K562 (cell line): ENCODE results near the gene KCTD17. TPM values are rescaled to one million over a fixed set of nuclear protein-coding genes. Genes with fewer than 3 reads are reported as not detected.
A peak's percentile ranks its signal among the peaks of the same experiment; 100 is the strongest.

Experiments used
- ATAC-seq: fragments of 200-7000 bp; cut with Tn5 transposase; 3 replicates; pipeline ENCODE4 v1.9.1; 2020; ENCODE audit warnings: moderate library complexity
- BruUV-seq: library from RNA; stranded (reverse); fragments of 400-500 nt; replicated peaks from 2 replicates; lab custom pipeline; 2021; lab: Mats Ljungman, UMichigan
- CTCF ChIA-PET: fragments of 300-600 bp; formaldehyde crosslinking; extraction: SDS; loops from one replicate; lab custom pipeline; 2021; ENCODE audit warnings: low intra/inter-chr PET ratio; lab: Yijun Ruan, JAX
- POLR2A ChIA-PET: fragments of 300-600, 350-650 bp; sonication (Branson Sonifier 250); formaldehyde crosslinking; extraction: SDS; loops from one replicate; lab custom pipeline; 2021; ENCODE audit warnings: antibody characterized with exemption, inconsistent platforms; lab: Yijun Ruan, JAX
- DNase-seq, 4 experiments: peaks; one replicate each; pipeline versions ENCODE4 v3.0.0 to v3.0.0-alpha.2; 2011 to 2018; ENCODE audit warnings: low spot score in 3 of 4, mixed read lengths in 3 of 4; ENCODE audit errors: extremely low read depth in 1 of 4
- FAIRE-seq: peaks from 2 replicates; lab custom pipeline; 2011; peaks lifted over from hg19 to GRCh38; lab: Jason Lieb, UNC
- H2AFZ ChIP-seq: 2 replicates; pipeline ENCODE4 v1.6.0; 2011; ENCODE audit warnings: low read depth, low read length, control low read depth, inconsistent platforms
- H3K27ac ChIP-seq: fragments of 200-600 bp; 3 replicates; pipeline ENCODE4 v1.8.0; 2011; ENCODE audit warnings: low read depth, mild to moderate bottlenecking, control low read depth, inconsistent platforms, low read length, moderate library complexity, mixed read lengths; ENCODE audit errors: extremely low read depth
- H3K27me3 ChIP-seq, 2 experiments: fragments of 300-600 bp in 1 of 2; 2 replicates in 1 of 2; 3 replicates in 1 of 2; pipeline versions ENCODE4 v1.6.0 to v1.8.0; 2011; ENCODE audit warnings: inconsistent platforms in 2 of 2, low read length in 2 of 2, mild to moderate bottlenecking in 1 of 2, mixed read lengths in 1 of 2, moderate library complexity in 1 of 2; ENCODE audit not compliant: control insufficient read depth in 2 of 2, insufficient read depth in 2 of 2
- H3K36me3 ChIP-seq: fragments of 300-600 bp; 3 replicates; pipeline ENCODE4 v1.8.0; 2011; ENCODE audit warnings: mild to moderate bottlenecking, low read length, inconsistent platforms; ENCODE audit not compliant: control insufficient read depth, insufficient read depth
- H3K4me1 ChIP-seq, 2 experiments: fragments of 200-600 bp in 1 of 2; replicated peaks in 1 of 2; 2 replicates in 1 of 2; 3 replicates in 1 of 2; pipeline versions ENCODE4 v1.5.1 to v1.8.0; 2011; ENCODE audit warnings: inconsistent platforms in 2 of 2, low read length in 2 of 2, mild to moderate bottlenecking in 1 of 2, mixed read lengths in 1 of 2, moderate library complexity in 1 of 2; ENCODE audit not compliant: control insufficient read depth in 2 of 2, insufficient read depth in 2 of 2
- H3K4me2 ChIP-seq: 2 replicates; pipeline ENCODE4 v1.6.1; 2011; ENCODE audit warnings: low read length, control low read depth, inconsistent platforms, mixed read lengths; ENCODE audit not compliant: insufficient read depth
- H3K4me3 ChIP-seq: fragments of 200-600 bp; sonication (generic), shearing (Covaris generic); 2 replicates; pipeline ENCODE4 v1.5.1; 2016; ENCODE audit warnings: control low read depth, inconsistent platforms
- H3K79me2 ChIP-seq: fragments of 200-600 bp; 3 replicates; pipeline ENCODE4 v1.8.0; 2011; ENCODE audit warnings: low read length, inconsistent platforms; ENCODE audit not compliant: control insufficient read depth, insufficient read depth
- H3K9ac ChIP-seq, 2 experiments: 2 replicates each; pipeline versions ENCODE4 v1.6.0 to v1.6.1; 2011; ENCODE audit warnings: low read depth in 2 of 2, low read length in 2 of 2, control low read depth in 1 of 2, inconsistent platforms in 1 of 2, mild to moderate bottlenecking in 1 of 2, mixed read lengths in 1 of 2; ENCODE audit not compliant: insufficient read depth in 1 of 2
- H3K9me1 ChIP-seq: one replicate; pipeline ENCODE4 v1.6.0; 2011; ENCODE audit warnings: inconsistent platforms, mild to moderate bottlenecking, low read length, moderate library complexity; ENCODE audit not compliant: control insufficient read depth, insufficient read depth
- H3K9me3 ChIP-seq: replicated peaks from 2 replicates; pipeline ENCODE4 v1.5.1; 2011; ENCODE audit warnings: low read depth, low read length, inconsistent platforms; ENCODE audit not compliant: control insufficient read depth, insufficient read depth
- H4K20me1 ChIP-seq: replicated peaks from 2 replicates; pipeline ENCODE4 v1.6.1; 2011; ENCODE audit warnings: low read length, inconsistent platforms, mixed read lengths; ENCODE audit not compliant: control insufficient read depth, insufficient read depth
- ATF3 ChIP-seq, 2 experiments: fragments of 450-650 bp in 1 of 2; sonication (generic) in 1 of 2; formaldehyde crosslinking in 1 of 2; IDR thresholded peaks in 1 of 2; conservative IDR thresholded peaks in 1 of 2; 2 replicates each; pipeline versions ENCODE4 v1.6.1 to v1.8.1; 2016 to 2023; ENCODE audit warnings: mild to moderate bottlenecking in 2 of 2, moderate library complexity in 2 of 2, inconsistent platforms in 1 of 2, missing genetic modification reagents in 1 of 2
- ATF7 ChIP-seq: fragments of 450-650 bp; IDR thresholded peaks from 2 replicates; pipeline ENCODE4 v1.7.1; 2014; ENCODE audit warnings: mild to moderate bottlenecking, moderate library complexity
- JUN ChIP-seq, 2 experiments: sonication (generic) in 1 of 2; formaldehyde crosslinking in 1 of 2; IDR thresholded peaks; 2 replicates each; pipeline versions ENCODE4 v1.6.1 to v1.8.0; 2012 to 2022; ENCODE audit warnings: borderline replicate concordance in 2 of 2, mild to moderate bottlenecking in 2 of 2, improper control_type of control experiment in 1 of 2, low read depth in 1 of 2, low read length in 1 of 2, missing genetic modification reagents in 1 of 2
- MAFK ChIP-seq: IDR thresholded peaks from 2 replicates; pipeline ENCODE4 v1.6.1; 2011; ENCODE audit warnings: low read length, improper control_type of control experiment
- ZNF24 ChIP-seq: fragments of 450-650 bp; IDR thresholded peaks from 2 replicates; pipeline ENCODE4 v1.6.1; 2016
- WGBS: fragments of 100-300 bp; shearing (Covaris generic); methylation state at CpG from one replicate; pipeline ENCODE4 v1.1.6; 2016; ENCODE audit warnings: low coverage, mixed read lengths; ENCODE audit not compliant: insufficient coverage; ENCODE audit errors: missing lambda C conversion rate; 5-methylcytosine and 5-hydroxymethylcytosine counted together
- in situ Hi-C: fragments of 300-500 bp; cut with MboI; formaldehyde crosslinking; loops from 4 replicates; pipeline ENCODE4 v1.15.0; 2018; ENCODE audit warnings: inconsistent platforms, mixed read lengths
- intact Hi-C: fragments of 100-400 bp; cut with micrococcal nuclease; formaldehyde crosslinking; loops from 2 replicates; pipeline ENCODE4 v1.14.2; 2022
- polyA plus RNA-seq, 8 experiments: library from polyadenylated mRNA; depleted of rRNA in 4 of 8; stranded (reverse) in 5 of 8; unstranded in 3 of 8; fragments of >200 nt; fragmentation: Nextera tagmentation in 2 of 8; fragmentation: Illumina TruSeq in 1 of 8; extraction: Ambion mirVana in 2 of 8; extraction: Trizol in 1 of 8; gene quantifications; 2 replicates each; pipeline versions ENCODE4 v1.2.1 to v1.2.3, GENCODE V29; 2011 to 2014; ENCODE audit warnings: inconsistent platforms in 1 of 8, missing spikeins in 1 of 8
- total RNA-seq, 7 experiments: library from RNA; depleted of rRNA in 6 of 7; stranded (reverse); fragments of >200 nt in 6 of 7; fragmentation: Illumina TruSeq in 2 of 7; extraction: Trizol in 2 of 7; gene quantifications; 2 replicates each; pipeline versions ENCODE4 v1.2.1 to v1.2.3, GENCODE V29; 2011 to 2021; ENCODE audit warnings: low replicate concordance in 1 of 7

The KCTD17 gene
- total and polyA plus RNA-seq, 9 of the 15 experiments (the other 6 are each of a cell fraction or from before 2014, with no cell fraction given): 0.22 to 0.90 (median 0.49) TPM; not detected in 2

GRCh38 chr22:37090920-37091695 lies 39.6 kb downstream of the KCTD17 start:
- no peak for FAIRE-seq
- in situ Hi-C loops: no loop called here

More at GRCh38 chr22:37090920-37091695, 39.6 kb downstream of the KCTD17 start:
- Histone ChIP-seq H3K4me1 (no peaks in the 10 kb centered on the region; a peak in 1 of 5 replicates), H3K4me2 (no peak overlapping the region), H3K9me1 (no peaks in the 10 kb centered on the region), H3K9me3 (no peaks in the 10 kb centered on the region), H3K9ac (no peak overlapping the region), H2AFZ (no peak overlapping the region), H3K79me2 (no peaks in the 10 kb centered on the region), H3K4me3 (no peak overlapping the region), H3K36me3 (no peaks in the 10 kb centered on the region), H4K20me1 (no peaks in the 10 kb centered on the region), H3K27me3 (peaks cover 7 to 22% of the 10 kb centered on the region in 2 experiments; a peak in 3 of 5 replicates), H3K27ac (no peak overlapping the region)
- no peak for ATAC-seq
- POLR2A ChIA-PET: interaction anchor here (1.5 kb wide), 1 partner anchor 14 kb away, joined by 3 read pairs; no protein-coding TSS in a partner anchor
- WGBS: 3% methylated on average over 6 of the region's 9 CpGs
- TF ChIP-seq JUN (IDR thresholded peaks at IDR 0.05; ENCODE audit: borderline replicate concordance, low read depth, low read length) (0 out of 2 replicates have a peak, but pooled peaks have one; percentile 12), JUN (CRISPR knock-in tag; IDR thresholded peaks at IDR 0.05; ENCODE audit: borderline replicate concordance) (no peak), ATF3 (IDR thresholded peaks at IDR 0.05) (peak; percentile 84), ATF3 (CRISPR knock-in tag; conservative IDR thresholded peaks at IDR 0.05) (no peak), MAFK (no peak), ZNF24 (peak; percentile 87), ATF7 (peak; percentile 51; the same call in 1 of the 2 replicates)
- CTCF ChIA-PET: no interaction called here
- intact Hi-C loops: no loop called here
- DNase-seq: no peak
- no TSS peak for BruUV-seq
